NB4 (cell line): ENCODE data around the gene STK39.

Experiments
- CTCF ChIP-seq: IDR thresholded peaks from one replicate; pipeline ENCODE4 v1.5.1; 2012; ENCODE audit warnings: low read depth, low read length
- MYC ChIP-seq: IDR thresholded peaks from 2 replicates; pipeline ENCODE4 v1.6.1; 2011; ENCODE audit warnings: low read depth, low read length
- POLR2A ChIP-seq: IDR thresholded peaks from 2 replicates; pipeline ENCODE4 v1.6.1; 2011; ENCODE audit warnings: mild to moderate bottlenecking; ENCODE audit not compliant: insufficient read length; ENCODE audit errors: extremely low read depth
- TF ChIP-seq, protein P1 (sequence below): IDR thresholded peaks from 2 replicates; pipeline ENCODE4 v1.6.1; 2011; ENCODE audit warnings: low read depth, low read length

- TF ChIP-seq CTCF (no peak), POLR2A (no peak), MYC (no peak)
- TF ChIP-seq, protein P1, sequence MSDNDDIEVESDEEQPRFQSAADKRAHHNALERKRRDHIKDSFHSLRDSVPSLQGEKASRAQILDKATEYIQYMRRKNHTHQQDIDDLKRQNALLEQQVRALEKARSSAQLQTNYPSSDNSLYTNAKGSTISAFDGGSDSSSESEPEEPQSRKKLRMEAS, result no peak
Observed at GRCh38 chr2:168044176-168044575, 203.2 kb downstream of the STK39 start.
